Vagina (tissue), 2 donors: Measurements from ENCODE around the gene ARHGEF40.

Experiments
- CTCF ChIP-seq, 3 experiments: fragments of 450-650 bp in 2 of 3; fragments of 200-600 bp in 1 of 3; sonication (generic) in 1 of 3; IDR thresholded peaks; one replicate each; pipeline ENCODE4 v1.5.1; 2017 to 2019; ENCODE audit warnings: antibody characterized with exemption in 3 of 3, mild to moderate bottlenecking in 2 of 3, moderate library complexity in 2 of 3
- POLR2A ChIP-seq, 2 donors: fragments of 450-650 bp; IDR thresholded peaks; one replicate each; pipeline ENCODE4 v1.6.1; 2017; ENCODE audit warnings: antibody characterized with exemption in 2 of 2, mild to moderate bottlenecking in 2 of 2, moderate library complexity in 2 of 2
- POLR2AphosphoS5 ChIP-seq, 2 donors: sonication (generic); formaldehyde crosslinking; IDR thresholded peaks; one replicate each; pipeline ENCODE4 v1.9.0; 2017; ENCODE audit warnings: antibody characterized with exemption in 2 of 2, mild to moderate bottlenecking in 2 of 2, low read depth in 1 of 2; ENCODE audit not compliant: insufficient read depth in 1 of 2

- TF ChIP-seq POLR2AphosphoS5 (IDR thresholded peaks at IDR 0.05; ENCODE audit: insufficient read depth in 1 of 2, low read depth in 1 of 2): no peak
- no peak for TF ChIP-seq CTCF (IDR thresholded peaks at IDR 0.05)
- no peak for TF ChIP-seq POLR2A (IDR thresholded peaks at IDR 0.05)
Observed at GRCh38 chr14:21026988-21027315, 43.2 kb upstream of the ARHGEF40 start.
